Measurements from ENCODE around the gene MDC1.
A peak's percentile ranks its signal among the peaks of the same experiment; 100 is the strongest.

Gene MDC1

DNA sequence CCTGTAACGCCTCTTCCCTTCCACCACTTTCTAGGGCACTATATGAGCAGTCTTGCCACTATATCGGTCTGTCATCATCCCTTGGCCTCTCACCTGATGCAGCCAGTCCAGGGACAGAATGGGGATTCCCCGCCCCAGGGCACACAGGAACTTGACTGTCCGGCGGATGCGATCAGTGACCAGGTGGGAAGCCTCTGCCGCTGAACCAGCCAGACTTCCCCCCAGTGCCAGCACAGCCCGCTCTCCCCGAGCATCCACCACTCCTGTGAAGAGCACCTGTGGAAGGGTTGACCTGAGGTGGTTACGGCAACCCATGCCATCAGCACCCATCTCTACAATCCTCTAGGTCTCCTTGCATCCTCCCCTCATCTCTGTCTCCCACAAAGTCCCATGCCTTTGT lies 14.1 kb downstream of the MDC1 start:
- DNase-seq, result no peak

DNA sequence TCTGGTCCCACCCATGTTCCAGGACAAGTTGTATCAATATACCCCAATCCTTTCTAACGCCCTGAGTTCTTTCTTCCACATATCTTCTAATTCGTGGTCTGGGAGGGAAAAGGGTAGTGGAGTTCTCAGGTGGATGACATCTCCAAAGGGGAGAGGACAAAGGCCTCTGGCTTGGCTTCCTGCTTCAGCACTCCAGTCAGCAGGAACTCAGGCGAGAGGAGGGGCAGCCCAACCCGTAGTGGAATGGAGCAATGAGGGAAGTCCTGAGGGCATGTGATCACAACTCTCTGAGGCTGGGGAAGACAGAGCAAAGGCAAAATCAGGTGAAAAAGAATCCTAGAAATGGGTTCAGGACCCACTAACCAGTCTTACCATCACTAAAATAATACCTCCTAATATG lies 16.7 kb downstream of the MDC1 start:
- DNase-seq, result no peak

DNA sequence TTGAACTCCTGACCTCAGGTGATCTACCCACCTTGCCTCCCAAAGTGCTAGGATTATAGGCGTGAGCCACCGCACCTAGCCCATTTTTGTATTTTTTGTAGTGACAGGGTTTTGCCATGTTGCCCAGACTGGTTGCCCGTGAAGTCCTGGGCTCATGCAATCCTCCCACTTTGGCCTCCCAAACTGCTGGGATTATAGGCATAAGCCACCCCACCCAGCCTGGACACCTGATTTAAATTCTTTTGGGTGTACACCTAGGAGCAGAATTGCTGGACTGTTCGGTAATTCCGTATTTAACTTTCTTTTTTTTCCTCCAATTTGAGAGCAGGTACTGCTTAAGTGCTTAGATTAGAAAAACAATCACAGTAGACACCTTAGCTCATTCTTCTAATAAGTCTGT lies 20.6 kb downstream of the MDC1 start:
- DNase-seq, result no peak

DNA sequence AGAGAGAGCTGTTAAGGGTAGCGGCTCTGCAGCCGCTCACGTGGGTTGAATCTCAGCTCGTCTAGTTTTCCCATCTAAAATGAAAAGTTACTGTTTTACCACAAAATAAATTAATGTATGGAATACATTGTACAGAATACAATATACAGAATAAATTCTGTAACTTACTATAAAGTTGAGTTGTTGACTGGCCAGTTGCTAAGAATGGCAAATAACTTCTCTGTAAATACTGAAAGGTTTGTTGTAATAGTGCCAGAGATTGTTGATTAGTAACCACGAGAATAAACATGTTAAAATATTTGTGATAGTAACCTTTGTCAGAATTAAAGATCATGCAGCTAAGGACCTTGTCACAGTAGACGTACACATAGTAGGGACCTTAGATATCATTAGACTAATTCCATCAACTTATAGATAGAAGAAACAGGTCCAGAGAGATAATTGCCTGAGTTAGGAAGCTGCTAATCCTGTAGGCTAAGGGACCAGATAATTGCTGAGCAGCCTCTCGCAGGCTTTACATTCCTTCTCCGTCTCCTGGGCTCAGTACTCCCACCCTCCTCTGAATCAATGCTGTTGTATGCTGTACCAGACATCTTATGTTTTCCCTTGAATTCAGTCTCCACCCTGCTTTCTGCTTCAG lies 25.8 kb downstream of the MDC1 start:
- no peak for DNase-seq

DNA sequence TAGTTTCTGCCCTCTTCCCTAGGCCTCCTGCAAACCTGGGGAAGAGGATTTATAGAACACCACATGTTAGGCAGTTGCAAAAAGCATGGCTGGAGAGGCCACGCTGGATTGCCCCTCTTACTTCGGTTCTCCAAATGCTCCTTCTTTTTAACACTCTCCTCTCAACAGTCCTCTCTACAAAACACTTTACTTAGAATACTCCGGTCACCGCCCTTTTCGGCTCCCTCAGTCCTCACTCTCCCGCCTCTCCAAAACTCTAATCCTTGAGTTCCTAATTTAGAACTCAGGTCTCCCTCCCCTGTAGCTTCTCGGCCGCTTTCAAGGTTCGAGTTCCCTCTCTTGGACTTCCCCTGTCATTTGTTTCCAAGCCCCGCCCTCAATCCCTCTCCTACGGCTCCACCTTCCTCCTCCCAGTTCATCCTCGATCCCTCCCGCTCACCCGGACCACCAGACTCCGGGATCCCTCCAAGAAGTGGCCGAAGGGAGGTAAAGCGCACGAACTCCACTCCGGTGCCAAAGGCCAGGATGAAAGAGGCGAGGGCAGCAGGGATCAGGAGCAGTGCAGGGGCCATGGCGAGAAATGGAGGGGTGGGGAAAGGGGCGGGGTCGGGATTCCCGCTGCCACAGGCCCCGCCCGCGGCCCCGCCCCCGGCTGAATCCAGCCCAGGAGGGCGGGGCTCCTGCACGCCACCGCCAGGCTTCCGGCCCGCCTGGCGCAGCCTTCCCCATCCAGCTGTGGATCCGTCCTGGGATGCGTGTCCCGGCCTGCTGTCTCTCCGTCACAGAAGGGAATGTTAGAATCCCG lies 26.5 kb downstream of the MDC1 start, which contains the start of gene NRM:
NRM (minus strand) TSS at position 582 of the 805 bp plus-strand sequence; CDS start at position 572, 10 bp downstream.
- DNase-seq, result peak; percentile 51 to 76 (median 62)

DNA sequence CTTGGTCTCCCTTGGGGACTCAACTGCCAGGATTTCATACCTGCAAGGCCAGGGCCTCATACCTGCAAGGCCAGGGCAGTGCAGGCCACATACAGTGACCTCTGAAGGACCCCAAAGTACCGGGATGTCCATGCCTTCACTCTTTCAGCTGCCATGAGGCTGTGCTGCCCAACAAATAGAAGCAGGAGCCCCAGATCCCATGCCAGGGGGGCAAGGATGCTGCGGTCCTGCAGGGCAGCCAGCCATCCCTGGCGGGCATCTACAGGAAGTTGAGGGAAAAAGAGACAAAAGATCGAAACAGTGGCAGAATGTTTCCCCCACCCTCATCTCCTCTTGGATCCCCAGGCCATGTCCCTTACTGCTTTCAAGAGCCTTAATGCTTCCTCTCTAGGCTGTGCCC lies 27.1 kb downstream of the MDC1 start:
- no peak for DNase-seq

DNA sequence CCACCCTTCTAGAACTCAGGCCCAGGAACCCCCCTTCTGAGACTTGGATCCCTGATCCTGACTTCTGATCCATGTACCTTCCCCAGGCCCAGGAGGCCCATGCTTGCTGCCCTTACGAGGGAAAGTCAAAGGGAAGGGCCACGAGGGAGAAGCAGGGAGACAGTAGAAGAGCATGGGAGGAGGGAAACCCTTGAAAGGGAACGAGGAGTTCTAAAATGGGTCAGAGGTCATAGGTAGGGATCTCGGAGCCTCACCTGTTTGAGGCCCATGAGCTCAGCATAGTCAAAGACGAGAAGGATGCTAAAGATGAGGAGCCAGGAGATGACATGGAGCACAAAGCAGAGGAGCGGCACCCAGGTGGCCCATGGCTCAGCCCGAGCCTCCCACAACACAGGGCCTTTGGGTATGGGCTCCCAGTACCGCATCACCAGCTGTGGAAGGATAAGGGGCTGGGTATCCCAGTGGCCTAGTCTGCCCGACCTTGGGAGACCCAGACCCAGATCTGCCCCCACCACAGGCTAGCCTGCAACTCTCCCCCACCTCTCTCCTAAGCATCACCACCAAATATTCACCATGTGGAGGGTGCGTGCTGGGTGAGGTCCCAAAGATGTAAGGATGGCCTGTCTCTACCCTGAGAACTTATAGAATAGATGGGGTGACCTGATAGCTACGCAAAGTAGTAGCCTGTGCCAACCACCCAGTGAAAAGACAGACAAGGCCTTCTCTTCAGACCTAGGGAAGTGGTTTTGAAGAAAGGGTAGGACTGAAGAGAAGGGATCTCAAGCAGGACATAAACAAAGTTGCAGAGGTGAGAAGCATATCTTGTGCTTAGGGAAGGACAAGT lies 27.8 kb downstream of the MDC1 start:
- no peak for DNase-seq

DNA sequence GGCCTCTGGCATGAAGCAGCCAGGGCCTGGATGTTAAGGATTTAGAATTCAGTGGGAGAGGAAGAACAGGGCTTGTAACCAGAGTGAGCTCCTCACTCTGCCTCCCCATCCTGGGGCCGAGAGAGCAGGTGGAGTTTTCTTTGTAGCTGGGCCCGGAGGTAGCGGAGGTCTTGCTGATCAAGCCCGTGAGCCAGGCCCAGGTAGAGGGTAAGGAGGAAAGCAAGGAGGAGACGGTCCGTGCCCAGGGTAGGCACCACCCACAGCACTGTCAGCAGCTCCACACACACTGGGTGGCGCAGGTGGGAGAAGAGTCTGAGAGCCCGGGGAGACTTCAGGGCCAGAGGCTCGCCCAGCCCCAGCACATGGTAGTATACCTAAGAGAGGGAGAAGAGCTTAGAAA lies 28.5 kb downstream of the MDC1 start:
- no peak for DNase-seq

DNA sequence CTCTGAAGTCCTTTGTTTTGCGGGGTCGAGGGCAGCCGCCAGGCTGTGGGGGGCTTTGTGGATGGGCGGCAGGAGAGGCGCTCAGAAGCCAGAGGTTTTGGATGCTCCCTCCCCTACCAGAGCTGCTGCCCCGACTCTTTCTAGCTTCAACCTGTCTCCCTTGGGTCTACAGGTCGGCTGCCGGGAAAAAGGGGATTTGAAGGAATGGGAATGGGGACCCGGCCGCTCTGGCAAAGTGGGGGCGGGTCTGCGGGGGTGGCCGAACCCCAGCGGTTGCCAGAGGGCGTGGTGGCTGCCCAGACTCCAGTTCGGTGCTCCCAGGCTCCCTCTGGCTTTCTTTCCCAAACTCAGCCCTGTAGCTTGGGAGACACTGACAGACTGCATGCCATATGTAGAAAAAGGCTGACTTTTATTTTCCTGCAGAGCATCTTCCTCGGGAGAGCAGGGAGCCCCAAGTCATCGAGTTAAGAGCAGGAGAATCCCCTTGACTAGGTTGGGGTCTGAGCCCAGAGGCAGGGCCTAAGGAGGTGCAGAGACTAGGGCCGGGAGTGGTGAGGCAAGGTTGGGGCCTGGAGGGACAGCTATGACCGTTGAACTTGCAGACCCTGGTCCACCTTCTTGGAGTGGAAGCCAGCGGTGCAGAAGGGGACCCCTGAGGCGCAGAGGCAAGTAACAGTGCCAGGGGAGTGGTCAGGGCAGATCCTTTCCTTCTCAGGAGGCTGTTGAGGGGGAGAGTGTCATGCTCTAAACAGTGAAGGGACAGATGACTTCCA lies 29.2 kb downstream of the MDC1 start:
- no peak for DNase-seq

DNA sequence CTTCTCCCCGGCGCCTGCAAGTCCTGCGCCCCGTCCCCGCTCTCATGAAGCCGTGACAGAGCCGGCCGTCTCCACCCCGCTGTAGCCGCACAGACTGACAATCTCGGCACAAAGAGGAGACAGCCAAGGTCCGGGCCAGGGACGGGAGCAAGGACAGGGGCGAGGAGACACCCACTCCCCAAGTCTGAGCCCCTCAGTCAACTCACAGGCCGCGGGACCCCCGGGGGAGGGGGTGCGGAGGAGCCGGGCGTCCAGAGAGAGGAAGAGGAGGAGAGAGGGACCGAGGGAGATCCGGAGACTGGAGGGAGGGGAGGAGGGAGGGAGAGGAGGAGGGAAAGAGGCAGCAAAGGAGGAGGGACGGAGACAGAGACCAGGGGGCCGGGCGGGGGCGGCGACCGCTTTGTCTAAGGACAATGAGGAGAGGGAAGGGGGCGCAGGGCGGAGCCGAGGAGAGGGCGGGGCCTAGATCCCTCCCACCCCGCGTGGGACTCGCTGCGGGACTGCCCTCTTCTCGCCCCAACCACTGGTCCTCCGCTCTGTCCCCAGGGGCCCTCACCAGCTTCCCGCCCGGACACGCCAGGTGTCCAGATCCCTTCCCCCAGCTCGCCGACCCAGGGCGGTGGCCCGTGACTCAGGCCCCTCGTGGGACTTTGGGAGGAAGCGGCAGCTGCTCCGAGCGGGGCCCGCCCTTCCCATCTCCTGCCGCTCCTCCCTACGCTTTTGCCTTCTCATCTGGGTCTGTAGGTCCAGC lies 30.0 kb downstream of the MDC1 start:
- peak; percentile 49 to 79 (median 71) for DNase-seq

DNA sequence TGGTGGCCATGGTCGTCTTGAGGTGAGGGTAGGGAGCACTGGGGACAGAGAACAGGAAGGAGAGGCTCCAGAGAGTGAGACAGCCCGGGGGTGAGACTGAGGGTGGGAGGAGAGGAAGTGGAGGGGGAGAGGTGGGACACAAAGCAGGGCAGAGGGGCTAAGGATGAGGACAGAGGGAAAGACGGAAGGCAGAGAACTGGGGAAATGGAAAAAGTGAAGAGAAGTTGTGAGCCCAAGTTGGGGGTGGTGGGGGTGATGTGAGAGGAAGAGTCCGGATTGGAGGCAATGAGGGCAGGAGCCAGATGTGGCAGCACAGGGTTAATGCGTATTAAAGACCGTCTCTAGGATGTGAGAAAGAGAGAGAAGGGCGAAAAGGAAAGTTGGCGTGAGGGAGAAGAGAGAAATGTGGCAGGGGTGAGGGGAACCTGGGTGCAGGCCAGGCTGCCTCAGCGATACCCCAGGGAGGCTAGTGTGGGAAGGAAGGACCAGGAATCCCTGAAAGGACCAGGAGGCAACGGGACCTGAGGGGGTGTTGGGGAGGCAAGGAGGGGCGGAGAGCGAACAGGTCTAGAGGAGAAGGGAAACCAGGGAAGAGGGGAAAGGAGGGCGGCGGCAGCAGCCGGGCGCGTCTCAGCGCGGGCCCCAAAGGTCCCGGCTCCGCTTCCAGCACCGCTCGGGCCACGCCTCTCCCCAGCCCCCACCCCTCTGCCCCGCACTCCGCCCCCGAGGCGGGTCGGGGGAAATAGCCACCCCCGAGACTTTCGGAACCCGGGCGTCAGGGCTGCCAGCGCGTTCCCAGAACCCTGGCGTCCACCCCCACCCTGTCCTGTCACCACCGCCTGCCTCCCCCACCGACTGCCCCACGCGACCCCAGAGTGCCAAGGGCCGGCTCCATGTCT lies 30.8 kb downstream of the MDC1 start, which contains the start of gene PPP1R18:
PPP1R18 (minus strand) TSS at position 637 of the 899 bp plus-strand sequence; CDS start at position 10, 627 bp downstream.
- peak; percentile 57 to 83 (median 79) for DNase-seq

DNA sequence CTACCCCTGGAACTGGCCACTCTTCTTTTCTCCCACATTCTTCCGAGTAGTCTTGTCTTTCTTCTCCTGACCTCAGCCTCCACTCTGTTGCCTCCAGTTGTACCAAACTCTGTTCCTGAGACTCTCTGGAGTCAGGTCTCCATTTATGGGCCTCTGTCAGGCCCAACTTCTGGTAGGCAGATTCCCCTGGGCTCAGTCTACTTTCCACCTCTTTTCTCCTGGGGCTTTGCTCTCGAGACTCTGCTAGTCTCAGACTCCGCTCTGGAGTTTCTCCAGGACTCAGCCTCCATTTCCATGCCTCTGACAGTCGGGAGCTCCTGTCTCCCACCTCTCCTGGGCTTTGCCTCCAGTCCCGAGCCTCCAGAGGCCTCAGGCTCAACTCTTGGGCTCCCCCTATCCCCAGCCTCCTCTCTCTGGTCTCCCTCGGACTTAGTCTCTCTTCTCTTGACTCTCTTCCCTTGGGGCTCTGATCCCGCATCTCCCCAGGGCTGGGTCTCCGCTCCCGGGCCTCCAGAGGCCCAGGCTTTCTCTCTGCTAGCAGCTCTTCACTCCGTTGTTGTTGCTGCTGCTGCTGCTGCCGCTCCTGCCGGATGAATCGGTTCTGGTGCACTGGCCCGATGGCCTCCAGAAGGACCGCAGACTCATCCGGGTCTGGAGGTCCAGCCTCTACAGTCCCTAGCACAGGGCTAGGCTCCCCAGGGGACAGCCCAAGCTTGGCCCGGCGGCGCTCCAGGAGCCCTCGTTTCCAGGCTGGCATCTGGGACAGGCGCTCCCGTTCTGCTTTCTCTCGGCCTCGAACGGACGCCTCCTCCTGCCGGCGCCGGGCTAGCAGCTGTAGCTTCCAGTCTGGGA lies 31.7 kb downstream of the MDC1 start:
- DNase-seq, result peak in 2 of 5 experiments; percentile 15 to 39

DNA sequence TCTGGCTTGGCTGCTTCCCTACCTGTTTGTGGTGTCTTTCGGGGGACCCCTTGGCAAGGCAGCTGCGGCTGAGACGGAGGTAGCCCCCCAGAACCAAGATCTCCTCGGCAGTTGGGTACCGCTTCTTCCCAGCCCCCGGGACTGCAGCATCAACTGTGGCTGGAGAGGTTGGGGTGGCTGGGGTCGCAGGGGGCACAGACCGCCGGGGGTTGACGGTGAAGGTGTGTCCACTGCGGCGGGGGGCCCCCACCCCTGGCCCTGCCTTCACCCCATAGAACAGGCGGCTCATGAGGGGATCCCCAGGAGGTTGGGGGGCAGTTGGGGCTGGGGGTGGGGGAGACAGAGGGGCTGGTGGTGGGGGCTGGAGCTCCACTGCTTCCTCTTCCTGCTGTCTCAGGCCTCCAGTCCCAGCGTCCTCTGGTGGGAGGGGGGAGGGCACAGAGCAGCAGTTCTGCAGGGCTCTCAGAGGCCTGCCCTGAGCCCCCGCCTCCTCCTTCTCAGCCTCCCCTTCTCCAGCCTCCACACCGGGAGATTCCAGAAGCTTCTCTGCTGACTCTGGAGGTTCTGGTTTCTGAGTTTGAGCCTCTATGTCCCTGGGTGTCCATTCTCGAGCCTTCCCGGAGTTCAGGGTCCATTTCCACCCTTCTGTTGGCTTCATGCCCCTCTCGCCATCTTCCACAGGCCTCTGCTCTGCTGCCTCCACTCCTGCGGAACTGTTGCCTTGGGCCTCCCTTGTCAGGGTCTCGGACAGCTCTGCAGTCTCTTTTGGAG lies 32.5 kb downstream of the MDC1 start:
- peak in 3 of 5 experiments; percentile 22 to 85 (median 30) for DNase-seq

DNA sequence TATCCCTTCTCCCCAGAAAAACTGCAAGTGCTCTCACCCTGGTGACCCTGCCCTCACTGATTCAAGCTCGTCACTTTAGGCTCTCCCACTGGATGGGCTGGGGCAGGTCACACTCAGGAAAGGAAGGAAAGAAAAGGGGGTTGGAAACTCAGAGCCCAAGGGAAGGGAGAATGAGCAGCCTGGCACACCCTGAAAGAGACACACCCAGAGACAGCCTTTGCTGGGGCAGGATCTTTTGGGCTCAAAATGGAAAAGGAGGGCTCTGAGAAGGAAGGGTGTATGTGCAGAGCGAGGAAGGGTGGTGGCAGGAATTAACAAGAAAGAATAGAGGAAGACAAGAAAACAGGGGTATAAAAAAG lies 33.1 kb downstream of the MDC1 start:
- no peak for DNase-seq

DNA sequence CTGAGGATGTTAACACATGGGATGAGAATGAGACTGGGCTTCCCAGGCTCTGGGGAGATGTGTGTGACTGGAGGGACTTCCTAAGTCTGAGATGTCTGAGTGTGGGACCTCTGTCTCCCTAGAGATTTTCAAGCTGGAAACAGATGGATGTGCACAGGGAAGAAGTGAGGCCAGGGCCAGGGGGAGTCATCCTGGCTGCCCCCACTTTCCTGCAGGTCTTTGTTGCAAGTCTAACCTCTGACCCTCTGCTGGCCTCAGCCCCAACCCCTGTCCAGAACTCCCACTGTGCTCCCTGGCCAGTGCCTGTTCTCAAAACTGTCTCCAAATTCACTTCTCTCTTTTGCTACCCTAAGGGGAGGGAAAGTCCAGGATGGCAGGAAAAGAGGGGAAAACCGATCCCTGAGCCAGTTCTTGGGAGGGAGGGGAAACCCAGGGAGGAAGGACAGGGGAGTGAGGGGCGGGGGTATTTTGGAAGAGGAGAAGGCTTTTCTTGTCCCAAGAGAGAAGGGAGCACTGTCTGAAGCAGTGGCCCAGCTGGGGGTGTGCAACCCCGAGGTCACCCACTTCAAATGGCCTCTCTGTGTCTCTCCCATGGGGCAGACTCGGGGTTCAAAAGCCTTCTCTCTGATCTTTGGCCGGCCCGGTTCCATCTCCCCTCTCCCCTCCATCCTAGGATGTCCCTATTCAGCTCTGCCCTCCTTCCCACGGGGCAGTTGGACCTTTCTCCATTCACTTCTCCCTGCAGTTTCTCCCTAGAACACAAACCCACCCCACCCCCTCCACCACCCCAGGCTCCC lies 33.7 kb downstream of the MDC1 start:
- peak in 1 of 5 experiments; percentile 15 for DNase-seq

DNA sequence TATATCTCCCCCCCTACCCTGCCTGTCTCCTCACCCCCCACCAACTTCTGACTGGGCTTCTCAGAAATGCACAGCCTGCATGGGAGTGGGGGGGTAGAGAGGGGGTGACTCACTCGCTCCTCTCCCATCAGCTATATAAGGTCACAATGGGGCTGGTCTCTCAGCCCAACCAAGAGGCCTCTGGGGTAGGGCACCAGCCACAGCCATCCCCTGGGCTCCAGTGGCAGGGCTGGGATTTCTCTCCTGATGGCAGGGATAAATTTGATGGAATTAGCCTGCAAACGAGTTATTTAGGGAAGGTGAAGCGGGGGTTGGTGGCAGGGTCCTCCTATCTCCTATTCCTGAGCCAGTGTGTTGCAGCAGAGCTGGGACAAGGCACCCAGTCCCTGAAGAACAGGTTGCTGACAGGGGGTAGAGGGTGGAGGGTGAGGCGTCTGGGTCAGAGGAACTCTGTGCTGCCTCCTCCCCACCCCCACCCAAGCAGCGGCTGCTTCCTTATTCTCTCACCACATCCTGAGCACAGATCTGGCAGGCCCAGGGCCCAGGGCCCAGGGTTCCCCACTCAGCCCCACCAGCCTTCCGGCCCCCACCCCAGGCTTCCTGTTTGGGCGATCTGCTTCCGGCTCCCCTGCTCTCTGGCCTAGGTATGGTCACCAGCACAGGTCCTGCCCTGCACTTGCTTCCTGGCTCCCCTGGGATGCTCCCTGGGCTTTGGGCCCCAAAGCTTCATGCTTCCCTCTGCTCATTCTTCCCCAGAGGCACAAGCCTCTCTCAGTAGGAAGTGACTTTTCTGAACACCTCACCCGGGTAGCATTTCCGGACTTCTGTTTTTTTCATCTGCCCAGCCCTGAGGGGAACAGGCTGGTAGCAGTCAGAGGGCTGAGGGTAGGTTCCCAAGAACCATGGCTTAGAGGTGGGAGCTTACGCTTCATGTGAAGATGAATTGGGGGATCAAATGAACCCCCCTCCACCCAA lies 34.7 kb downstream of the MDC1 start:
- peak; percentile 72 to 97 (median 82) for DNase-seq

DNA sequence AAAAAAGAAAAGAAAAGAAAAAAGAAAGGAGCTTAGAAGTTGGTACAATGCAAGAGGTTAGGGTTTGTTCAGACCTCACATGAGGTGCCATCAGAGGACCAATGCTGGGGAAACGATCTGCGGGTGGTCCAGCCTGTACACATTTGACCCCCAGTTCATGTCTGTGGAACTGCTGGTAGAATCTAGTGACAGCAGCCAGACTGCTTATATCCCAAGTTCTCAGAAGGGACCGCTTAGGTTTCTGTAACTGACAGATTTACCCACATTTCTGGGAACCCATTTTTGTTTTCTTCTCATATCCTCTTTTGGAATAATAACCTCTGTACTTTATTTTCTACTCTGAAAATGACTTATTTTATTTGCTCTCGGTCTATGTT lies 35.3 kb downstream of the MDC1 start:
- no peak for DNase-seq

Data from T-helper 2 cell (primary cell).